DOHH2 (cell line): Measurements from ENCODE around the gene CBL.

ENCODE experiments used
- H3F3A ChIP-seq: fragments of 200-600 bp; sonication (generic), shearing (Covaris generic); 2 replicates; pipeline ENCODE4 v1.6.0; 2016; ENCODE audit warnings: antibody characterized with exemption, mild to moderate bottlenecking; ENCODE audit not compliant: control insufficient read depth, insufficient read depth
- H3K27ac ChIP-seq: fragments of 200-600 bp; sonication (generic); 2 replicates; pipeline ENCODE4 v1.5.1; 2014; ENCODE audit warnings: low read depth, mild to moderate bottlenecking, low read length, moderate library complexity
- H3K27me3 ChIP-seq: fragments of 200-600 bp; sonication (generic); 2 replicates; pipeline ENCODE4 v1.6.1; 2014; ENCODE audit warnings: mild to moderate bottlenecking, low read length, mixed read lengths; ENCODE audit not compliant: control insufficient read depth
- H3K36me3 ChIP-seq: fragments of 200-600 bp; sonication (generic); 2 replicates; pipeline ENCODE4 v1.6.1; 2014; ENCODE audit warnings: mild to moderate bottlenecking, low read length, moderate library complexity, mixed read lengths; ENCODE audit not compliant: control insufficient read depth
- H3K4me1 ChIP-seq: fragments of 200-600 bp; sonication (generic); 2 replicates; pipeline ENCODE4 v1.6.1; 2014; ENCODE audit warnings: mild to moderate bottlenecking, low read length, mixed read lengths; ENCODE audit not compliant: control insufficient read depth
- H3K4me2 ChIP-seq: fragments of 200-600 bp; sonication (generic); 2 replicates; pipeline ENCODE4 v1.6.0; 2014; ENCODE audit warnings: mild to moderate bottlenecking, low read length, moderate library complexity
- H3K4me3 ChIP-seq: fragments of 200-600 bp; sonication (generic); 2 replicates; pipeline ENCODE4 v1.5.1; 2014; ENCODE audit warnings: mild to moderate bottlenecking, low read length, mixed read lengths
- H3K79me2 ChIP-seq: fragments of 200-600 bp; sonication (generic); 2 replicates; pipeline ENCODE4 v1.6.1; 2014; ENCODE audit warnings: mild to moderate bottlenecking, low read length, mixed read lengths; ENCODE audit not compliant: control insufficient read depth
- H3K9me2 ChIP-seq: fragments of 200-600 bp; sonication (generic); replicated peaks from 2 replicates; pipeline ENCODE4 v1.6.1; 2014; ENCODE audit warnings: mild to moderate bottlenecking, low read length, mixed read lengths; ENCODE audit not compliant: control insufficient read depth
- H3K9me3 ChIP-seq: fragments of 200-600 bp; sonication (generic); 2 replicates; pipeline ENCODE4 v1.6.1; 2014; ENCODE audit warnings: antibody characterized with exemption, low read length, mixed read lengths; ENCODE audit not compliant: control insufficient read depth, insufficient read depth
- H4K20me1 ChIP-seq: fragments of 200-600 bp; sonication (generic); 2 replicates; pipeline ENCODE4 v1.6.0; 2014; ENCODE audit warnings: low read depth, mild to moderate bottlenecking, antibody characterized with exemption, low read length, moderate library complexity; ENCODE audit not compliant: control insufficient read depth, insufficient read depth
- EZH2phosphoT487 ChIP-seq: fragments of 200-600 bp; sonication (generic); IDR thresholded peaks from 2 replicates; pipeline ENCODE4 v1.6.1; 2017; ENCODE audit warnings: borderline replicate concordance, mild to moderate bottlenecking, antibody characterized with exemption, low read length, moderate library complexity, mixed read lengths
- TF ChIP-seq, protein P1 (sequence below): fragments of 200-600 bp; sonication (generic); IDR thresholded peaks from one replicate; pipeline ENCODE4 v1.5.1; 2014; ENCODE audit warnings: antibody characterized with exemption, mild to moderate bottlenecking, low read depth, low read length; ENCODE audit not compliant: poor library complexity, severe bottlenecking

The CBL gene

DNA sequence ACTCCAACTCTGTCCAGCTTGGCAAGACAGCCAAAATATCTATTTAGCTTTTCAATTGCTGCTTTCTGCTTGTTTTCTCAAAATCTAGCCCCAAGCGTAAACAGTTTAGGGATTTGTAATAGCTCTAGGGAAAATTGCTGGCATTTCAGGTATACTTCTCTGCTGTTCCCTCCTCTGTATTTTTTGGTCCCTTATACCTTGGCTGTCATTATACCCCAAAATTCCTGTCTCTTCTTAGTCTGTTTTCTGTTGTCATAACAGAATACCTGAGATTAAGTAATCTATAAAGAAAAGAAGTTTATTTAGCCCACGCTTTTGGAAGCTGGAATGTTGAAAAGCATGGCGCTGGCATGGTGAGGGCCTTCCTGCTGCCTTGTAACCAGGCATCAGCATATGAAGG is 87.3 kb downstream of the CBL start:
- Histone ChIP-seq H3K36me3 (peaks cover 42% of the 10 kb centered on the region), H3F3A (no peaks in the 10 kb centered on the region), H3K9me3 (no peaks in the 10 kb centered on the region), H3K9me2 (no peaks in the 10 kb centered on the region), H3K79me2 (no peaks in the 10 kb centered on the region), H4K20me1 (no peaks in the 10 kb centered on the region), H3K27me3 (no peaks in the 10 kb centered on the region), H3K4me3 (no peak overlapping the region), H3K4me1 (no peaks in the 10 kb centered on the region), H3K4me2 (no peak overlapping the region), H3K27ac (no peak overlapping the region)
- TF ChIP-seq EZH2phosphoT487: no peak
- TF ChIP-seq, protein P1, sequence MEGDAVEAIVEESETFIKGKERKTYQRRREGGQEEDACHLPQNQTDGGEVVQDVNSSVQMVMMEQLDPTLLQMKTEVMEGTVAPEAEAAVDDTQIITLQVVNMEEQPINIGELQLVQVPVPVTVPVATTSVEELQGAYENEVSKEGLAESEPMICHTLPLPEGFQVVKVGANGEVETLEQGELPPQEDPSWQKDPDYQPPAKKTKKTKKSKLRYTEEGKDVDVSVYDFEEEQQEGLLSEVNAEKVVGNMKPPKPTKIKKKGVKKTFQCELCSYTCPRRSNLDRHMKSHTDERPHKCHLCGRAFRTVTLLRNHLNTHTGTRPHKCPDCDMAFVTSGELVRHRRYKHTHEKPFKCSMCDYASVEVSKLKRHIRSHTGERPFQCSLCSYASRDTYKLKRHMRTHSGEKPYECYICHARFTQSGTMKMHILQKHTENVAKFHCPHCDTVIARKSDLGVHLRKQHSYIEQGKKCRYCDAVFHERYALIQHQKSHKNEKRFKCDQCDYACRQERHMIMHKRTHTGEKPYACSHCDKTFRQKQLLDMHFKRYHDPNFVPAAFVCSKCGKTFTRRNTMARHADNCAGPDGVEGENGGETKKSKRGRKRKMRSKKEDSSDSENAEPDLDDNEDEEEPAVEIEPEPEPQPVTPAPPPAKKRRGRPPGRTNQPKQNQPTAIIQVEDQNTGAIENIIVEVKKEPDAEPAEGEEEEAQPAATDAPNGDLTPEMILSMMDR: no peak

DNA sequence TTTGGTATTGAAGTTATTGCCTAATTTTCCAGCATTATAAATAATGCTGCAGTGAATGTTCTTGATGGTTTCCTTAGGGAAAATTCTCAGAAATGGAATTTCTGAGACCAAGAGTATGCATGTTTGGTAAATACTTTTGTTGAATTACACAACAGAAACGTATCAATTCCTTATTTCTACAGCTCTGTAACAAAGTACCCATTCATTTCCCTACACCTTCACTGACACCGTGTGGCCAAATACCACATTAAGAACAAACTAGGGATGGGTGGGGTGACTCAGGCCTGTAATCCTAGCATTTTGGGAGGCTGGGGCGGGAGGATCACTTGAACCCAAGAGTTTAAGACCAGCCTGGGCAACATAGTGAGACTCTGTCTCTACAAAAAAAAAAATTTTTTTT is 89.0 kb downstream of the CBL start:
- Histone ChIP-seq H3K9me2 (no peaks in the 10 kb centered on the region), H4K20me1 (no peaks in the 10 kb centered on the region), H3F3A (0 out of 2 replicates have a peak, but pooled peaks cover 3% of the 10 kb centered on the region), H3K9me3 (no peaks in the 10 kb centered on the region), H3K79me2 (no peaks in the 10 kb centered on the region), H3K4me2 (no peak overlapping the region), H3K36me3 (peaks cover 45% of the 10 kb centered on the region), H3K27ac (no peak overlapping the region), H3K4me3 (no peak overlapping the region), H3K4me1 (no peaks in the 10 kb centered on the region), H3K27me3 (no peaks in the 10 kb centered on the region)
- TF ChIP-seq, protein P1: peak; percentile 17
- no peak for TF ChIP-seq EZH2phosphoT487

- no peaks in the 10 kb centered on the region for H3K9me2 ChIP-seq
- no peak overlapping the region for H3K4me3 ChIP-seq
- H3K27ac ChIP-seq: no peak overlapping the region
- H3K4me1 ChIP-seq: no peaks in the 10 kb centered on the region
- H3K4me2 ChIP-seq: no peak overlapping the region
- H4K20me1 ChIP-seq: no peaks in the 10 kb centered on the region
- no peaks in the 10 kb centered on the region for H3K79me2 ChIP-seq
- no peaks in the 10 kb centered on the region for H3K9me3 ChIP-seq
- no peaks in the 10 kb centered on the region for H3K27me3 ChIP-seq
- H3K36me3 ChIP-seq: peaks cover 64% of the 10 kb centered on the region
- H3F3A ChIP-seq: 0 out of 2 replicates have a peak, but pooled peaks cover 3% of the 10 kb centered on the region
- no peak for TF ChIP-seq EZH2phosphoT487
- TF ChIP-seq, protein P1: no peak
These were observed 91.8 kb downstream of the CBL start for GRCh38 chr11:119297938-119298337.

DNA sequence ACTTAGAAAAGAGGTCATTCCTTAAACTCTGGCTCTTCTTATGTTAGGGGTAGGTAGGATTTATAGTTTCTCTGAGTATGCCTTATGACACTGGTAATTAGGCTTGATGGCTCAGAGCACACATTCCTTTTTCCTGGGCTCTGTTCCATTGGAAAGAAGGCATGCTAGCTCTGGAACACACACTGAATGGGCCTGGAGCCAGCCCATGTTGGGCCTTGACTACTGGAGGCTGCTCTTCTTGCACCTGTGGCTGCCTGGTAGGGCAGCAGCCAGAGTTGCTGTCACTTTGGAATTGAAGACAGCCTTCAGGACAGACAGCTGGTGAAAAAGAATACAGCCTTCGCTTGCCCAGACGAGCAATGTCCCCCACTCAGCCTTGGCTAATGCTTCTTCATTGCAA is 92.6 kb downstream of the CBL start:
- Histone ChIP-seq H3K27me3 (no peaks in the 10 kb centered on the region), H3K27ac (no peak overlapping the region), H3F3A (0 out of 2 replicates have a peak, but pooled peaks cover 3% of the 10 kb centered on the region), H3K4me3 (no peak overlapping the region), H3K9me2 (no peaks in the 10 kb centered on the region), H3K4me2 (no peak overlapping the region), H3K79me2 (no peaks in the 10 kb centered on the region), H3K9me3 (no peaks in the 10 kb centered on the region), H3K36me3 (peaks cover 72% of the 10 kb centered on the region), H4K20me1 (no peaks in the 10 kb centered on the region), H3K4me1 (no peaks in the 10 kb centered on the region)
- TF ChIP-seq, protein P1: no peak
- TF ChIP-seq EZH2phosphoT487: no peak
